ENCODE results near the gene BMP2K.
A peak's percentile ranks its signal among the peaks of the same experiment; 100 is the strongest.

Gene BMP2K

GRCh38 chr4:78768452-78769180 lies 7.5 kb upstream of the BMP2K start:
- no peak for TF ChIP-seq CTCF (conservative IDR thresholded peaks at IDR 0.05; ENCODE audit: low read depth, low read length)

GRCh38 chr4:78770091-78770642 lies 6.0 kb upstream of the BMP2K start:
- TF ChIP-seq CTCF (conservative IDR thresholded peaks at IDR 0.05; ENCODE audit: low read depth, low read length) = no peak
- H3K4me3 ChIP-seq (ENCODE audit: low read depth, low read length) = no peak overlapping the region
- DNase-seq (ENCODE audit: low read depth) = no peak

More at GRCh38 chr4:78768452-78769180, 7.5 kb upstream of the BMP2K start:
- peak; percentile 57 for DNase-seq (ENCODE audit: low read depth)
- H3K4me3 ChIP-seq (ENCODE audit: low read depth, low read length) = no peak overlapping the region

GRCh38 chr4:78772526-78773091 lies 3.5 kb upstream of the BMP2K start:
- no peak for DNase-seq (ENCODE audit: low read depth)
- H3K4me3 ChIP-seq (ENCODE audit: low read depth, low read length) = no peak overlapping the region
- no peak for TF ChIP-seq CTCF (conservative IDR thresholded peaks at IDR 0.05; ENCODE audit: low read depth, low read length)

GRCh38 chr4:78774417-78774816 lies 1.7 kb upstream of the BMP2K start:
- no peak for DNase-seq (ENCODE audit: low read depth)
- H3K4me3 ChIP-seq (ENCODE audit: low read depth, low read length) = no peak overlapping the region
- no peak for TF ChIP-seq CTCF (conservative IDR thresholded peaks at IDR 0.05; ENCODE audit: low read depth, low read length)

GRCh38 chr4:78775303-78776078 lies 659 bp upstream of the BMP2K start:
- H3K4me3 ChIP-seq (ENCODE audit: low read depth, low read length) = peak overlapping the region; percentile 85

More at GRCh38 chr4:78775303-78776078, 659 bp upstream of the BMP2K start:
- TF ChIP-seq CTCF (conservative IDR thresholded peaks at IDR 0.05; ENCODE audit: low read depth, low read length) = no peak
- DNase-seq (ENCODE audit: low read depth) = peak; percentile 86

Measured in choroid plexus epithelial cell (primary cell).